Activated CD4-positive, alpha-beta T cell treated with anti-CD3 and anti-CD28 coated beads for 36 hours (primary cell): ENCODE results near the gene ACADVL. TPM values are rescaled to one million over a fixed set of nuclear protein-coding genes. Genes with fewer than 3 reads are reported as not detected.
A peak's percentile ranks its signal among the peaks of the same experiment; 100 is the strongest.

Experiments used
- ATAC-seq: fragments of 200-7000 bp; cut with Tn5 transposase; one replicate; pipeline ENCODE4 v1.10.0; 2021; ENCODE audit warnings: mild to moderate bottlenecking, moderate library complexity
- CTCF ChIA-PET: fragments of 350-600 bp; sonication (Branson Sonifier 250); formaldehyde crosslinking; loops from one replicate; lab custom pipeline; 2021; ENCODE audit warnings: antibody characterized with exemption; lab: Charles Lee
- POLR2A ChIA-PET: fragments of 350-600 bp; sonication (Branson Sonifier 250); formaldehyde crosslinking; loops from one replicate; lab custom pipeline; 2021; ENCODE audit warnings: antibody characterized with exemption, inconsistent platforms; lab: Charles Lee
- DNase-seq: peaks from one replicate; pipeline ENCODE4 v3.0.0-alpha.2; 2020
- H3K27ac Mint-ChIP-seq: one replicate; pipeline ENCODE4 v1.8.0; 2021; ENCODE audit warnings: mixed read lengths
- H3K27me3 Mint-ChIP-seq: one replicate; pipeline ENCODE4 v1.8.0; 2021; ENCODE audit warnings: mixed read lengths
- H3K36me3 Mint-ChIP-seq: one replicate; pipeline ENCODE4 v1.8.0; 2021; ENCODE audit warnings: low read depth, mixed read lengths
- H3K4me1 Mint-ChIP-seq: one replicate; pipeline ENCODE4 v1.8.0; 2021; ENCODE audit warnings: mixed read lengths
- H3K4me3 Mint-ChIP-seq: one replicate; pipeline ENCODE4 v1.8.0; 2021; ENCODE audit warnings: mild to moderate bottlenecking, moderate library complexity, mixed read lengths
- H3K9me3 Mint-ChIP-seq: one replicate; pipeline ENCODE4 v1.8.0; 2021; ENCODE audit warnings: low read depth, mixed read lengths
- intact Hi-C, 2 experiments: fragments of 100-400 bp; cut with DNase I in 1 of 2; cut with micrococcal nuclease in 1 of 2; formaldehyde crosslinking; loops; one replicate each; pipeline versions ENCODE4 v1.14.2 to v1.15.1; 2022 to 2024; cut with DNase I, micrococcal nuclease
- total RNA-seq, 2 experiments: library from RNA; stranded (reverse); gene quantifications; one replicate each; pipeline ENCODE4 v1.2.3, GENCODE V29; 2021

Gene ACADVL
- total RNA-seq, 2 experiments from 2014 or later = 263 to 345 TPM

DNA sequence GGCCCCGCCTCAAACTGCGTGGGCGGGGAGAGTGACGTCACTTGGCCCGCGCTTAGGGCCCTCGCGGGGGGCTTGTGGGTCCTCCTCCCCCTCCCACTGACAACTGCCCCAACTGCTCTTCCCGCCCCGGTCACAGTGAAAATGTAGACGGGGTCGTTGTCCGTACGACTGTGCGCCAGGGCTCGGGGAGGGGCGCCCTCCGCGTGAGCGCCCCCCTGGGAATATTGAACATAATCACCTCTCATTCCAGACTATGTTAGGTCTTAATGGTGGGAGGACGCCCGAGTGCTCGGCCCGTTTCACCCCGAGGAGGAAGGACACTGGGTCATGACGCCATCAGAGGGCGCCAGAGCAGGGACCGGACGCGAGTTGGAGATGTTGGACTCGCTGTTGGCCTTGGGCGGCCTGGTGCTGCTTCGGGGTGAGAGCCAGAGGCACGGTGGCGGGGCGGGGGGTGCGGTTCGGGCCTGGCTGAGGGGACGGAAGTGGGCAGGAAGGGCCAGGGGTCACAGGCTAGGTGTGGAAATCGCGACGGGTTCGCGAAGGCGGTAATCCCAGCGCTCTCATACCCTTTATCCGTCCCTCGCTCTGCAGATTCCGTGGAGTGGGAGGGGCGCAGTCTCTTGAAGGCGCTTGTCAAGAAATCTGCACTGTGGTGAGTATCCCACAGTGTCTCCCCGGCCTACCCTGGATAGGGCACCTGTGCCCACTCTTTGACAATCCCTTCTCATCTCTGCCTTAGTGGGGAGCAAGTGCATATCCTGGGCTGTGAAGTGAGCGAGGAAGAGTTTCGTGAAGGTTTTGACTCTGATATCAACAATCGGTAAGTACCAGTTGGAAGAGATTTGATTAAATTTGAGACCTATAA is 32.7 kb downstream of the ACADVL start, which contains the start of gene ELP5:
ELP5 (plus strand) TSS at position 40 of the 868 bp plus-strand sequence; CDS start at position 376, 336 bp downstream.
- Mint-ChIP-seq H3K36me3 (peaks cover 37% of the 10 kb centered on the region), H3K27me3 (no peaks in the 10 kb centered on the region), H3K27ac (peak within 1 kb of the TSS; percentile 99), H3K4me1 (peaks cover 40% of the 10 kb centered on the region), H3K4me3 (peak within 1 kb of the TSS; percentile 93), H3K9me3 (no peaks in the 10 kb centered on the region)
- ChIA-PET POLR2A (interaction anchor here (1.0 to 1.6 kb wide), 3 partner anchors 10 to 77 kb away, joined by 3 to 8 read pairs (median 4); partner anchors contain the start of genes GABARAP and PHF23), CTCF (no interaction called here)
- intact Hi-C loops = loop anchor here (1.0 to 5.0 kb wide), 24 partner anchors 10 to 680 kb away; partner anchors contain the start of genes EIF5A (in 2 of the 2), POLR2A (in 2 of the 2), ACADVL (in 1 of the 2) and CNTROB (in 1 of the 2)
- ATAC-seq (peak; percentile 65), DNase-seq (peak; percentile 94)

DNA sequence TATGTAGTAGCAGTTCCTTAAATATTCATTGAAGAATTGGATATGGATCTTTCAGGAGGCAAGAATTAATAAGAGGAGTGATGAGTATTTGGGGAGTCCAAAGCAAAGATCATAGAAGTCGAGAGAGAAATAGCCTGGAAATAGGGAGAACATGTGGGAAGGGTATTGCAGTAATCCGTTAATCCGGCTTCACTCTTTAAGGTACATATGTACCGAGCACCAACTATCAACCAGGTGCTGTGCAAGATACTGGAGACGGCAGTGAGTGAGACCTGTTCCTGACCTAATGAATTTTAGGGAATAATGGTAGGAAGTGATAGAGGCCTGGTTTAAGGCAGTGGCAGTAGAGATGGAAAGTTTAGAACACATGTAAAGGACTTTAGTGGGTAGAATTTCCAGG is 33.3 kb downstream of the ACADVL start:
- Mint-ChIP-seq H3K36me3 (peaks cover 37% of the 10 kb centered on the region), H3K4me3 (peak overlapping the region; percentile 93), H3K4me1 (peaks cover 38% of the 10 kb centered on the region), H3K9me3 (no peaks in the 10 kb centered on the region), H3K27ac (peak overlapping the region; percentile 99), H3K27me3 (no peaks in the 10 kb centered on the region)
- ChIA-PET CTCF (no interaction called here), POLR2A (no interaction called here)
- no peak for DNase-seq
- ATAC-seq = no peak
- intact Hi-C loops = loop anchor here (2.0 to 5.0 kb wide), 7 partner anchors 38 to 679 kb away; partner anchors contain the start of genes CNTROB (in 1 of the 2), EIF5A (in 1 of the 2), PLSCR3 (in 1 of the 2) and POLR2A (in 1 of the 2)

- Mint-ChIP-seq H3K9me3 (no peaks in the 10 kb centered on the region), H3K4me1 (peaks cover 27% of the 10 kb centered on the region), H3K27me3 (no peaks in the 10 kb centered on the region), H3K27ac (no peak overlapping the region), H3K36me3 (peaks cover 40% of the 10 kb centered on the region), H3K4me3 (no peak overlapping the region)
- intact Hi-C loops = loop anchor here (5.0 kb wide), 5 partner anchors 53 to 678 kb away; partner anchors contain the start of genes CNTROB (in 1 of the 2), EIF5A (in 1 of the 2), POLR2A (in 1 of the 2) and SLC35G6 (in 1 of the 2)
- CTCF ChIA-PET = no interaction called here
- DNase-seq = no peak
- POLR2A ChIA-PET = no interaction called here
- ATAC-seq = no peak
Observed at GRCh38 chr17:7254511-7254910, 34.8 kb downstream of the ACADVL start.

- DNase-seq (no peak), ATAC-seq (no peak)
- H3K27ac Mint-ChIP-seq = peak overlapping the region; percentile 17
- peaks cover 21% of the 10 kb centered on the region for H3K4me1 Mint-ChIP-seq
- intact Hi-C loops = no loop called here
- no peak overlapping the region for H3K4me3 Mint-ChIP-seq
- H3K36me3 Mint-ChIP-seq = peaks cover 36% of the 10 kb centered on the region
- H3K27me3 Mint-ChIP-seq = peaks cover 3% of the 10 kb centered on the region
- H3K9me3 Mint-ChIP-seq = no peaks in the 10 kb centered on the region
- CTCF ChIA-PET = interaction anchor here (0.7 to 0.8 kb wide), 2 partner anchors 24 to 36 kb away, joined by 3 read pairs; partner anchors contain the start of gene SLC2A4
- POLR2A ChIA-PET = interaction anchor here (0.6 kb wide), 2 partner anchors 43 to 74 kb away, joined by 4 to 14 read pairs; no protein-coding TSS in a partner anchor
Observed at GRCh38 chr17:7256766-7257456, 37.2 kb downstream of the ACADVL start.

DNA sequence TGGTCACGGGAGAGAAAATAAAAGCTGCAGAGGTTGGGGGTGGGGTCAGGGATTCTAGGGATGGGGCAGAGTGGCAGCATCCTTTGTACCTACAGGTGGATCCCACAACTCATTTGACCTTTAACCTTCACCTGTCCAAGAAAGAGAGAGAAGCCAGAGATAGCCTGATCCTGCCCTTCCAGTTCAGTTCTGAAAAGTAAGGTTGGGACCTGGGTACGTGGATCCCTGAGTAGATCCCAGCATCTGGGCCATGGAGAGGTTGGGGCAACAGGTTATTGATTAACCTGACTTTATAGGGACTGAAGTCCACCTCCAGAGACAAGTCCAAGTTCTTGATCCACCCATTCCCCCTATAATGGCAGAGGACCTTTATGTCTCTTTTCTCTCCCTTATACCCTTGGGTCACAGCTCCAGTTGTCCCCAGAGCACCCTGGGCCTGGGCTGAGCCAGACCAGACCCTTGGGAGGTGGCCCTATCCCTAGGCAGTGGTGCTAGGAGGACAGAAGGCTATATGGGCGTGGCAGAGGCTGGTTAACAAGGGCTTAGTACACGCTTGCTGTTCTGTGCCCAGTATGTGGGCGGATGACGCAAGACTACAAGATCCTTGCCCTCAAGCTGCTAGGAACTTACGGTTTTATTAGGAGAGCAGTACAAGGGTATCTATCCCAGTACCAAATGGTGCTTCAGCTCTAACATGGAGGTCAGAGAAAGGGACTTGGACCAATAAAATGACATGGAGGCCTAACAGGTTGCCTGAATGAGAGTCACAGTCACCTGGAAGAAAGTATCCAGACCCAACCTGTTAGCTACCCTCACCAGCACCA is 39.2 kb downstream of the ACADVL start:
- Mint-ChIP-seq H3K27ac (no peak overlapping the region), H3K4me3 (no peak overlapping the region), H3K9me3 (no peaks in the 10 kb centered on the region), H3K36me3 (peaks cover 25% of the 10 kb centered on the region), H3K27me3 (peaks cover 17% of the 10 kb centered on the region), H3K4me1 (peaks cover 28% of the 10 kb centered on the region)
- DNase-seq (no peak), ATAC-seq (no peak)
- ChIA-PET CTCF (interaction anchor here (1.0 kb wide), 1 partner anchor 39 kb away, joined by 3 read pairs; the partner anchor contains the start of genes ACADVL and DLG4), POLR2A (interaction anchor here (0.6 kb wide), 1 partner anchor 32 kb away, joined by 5 read pairs; no protein-coding TSS in a partner anchor)
- intact Hi-C loops = no loop called here

GRCh38 chr17:7259555-7259889 is 39.8 kb downstream of the ACADVL start:
- intact Hi-C loops = no loop called here
- Mint-ChIP-seq H3K4me1 (peaks cover 28% of the 10 kb centered on the region), H3K27ac (no peak overlapping the region), H3K4me3 (no peak overlapping the region), H3K9me3 (no peaks in the 10 kb centered on the region), H3K27me3 (peaks cover 22% of the 10 kb centered on the region), H3K36me3 (peaks cover 22% of the 10 kb centered on the region)
- DNase-seq (no peak), ATAC-seq (no peak)
- POLR2A ChIA-PET = no interaction called here
- CTCF ChIA-PET = no interaction called here

DNA sequence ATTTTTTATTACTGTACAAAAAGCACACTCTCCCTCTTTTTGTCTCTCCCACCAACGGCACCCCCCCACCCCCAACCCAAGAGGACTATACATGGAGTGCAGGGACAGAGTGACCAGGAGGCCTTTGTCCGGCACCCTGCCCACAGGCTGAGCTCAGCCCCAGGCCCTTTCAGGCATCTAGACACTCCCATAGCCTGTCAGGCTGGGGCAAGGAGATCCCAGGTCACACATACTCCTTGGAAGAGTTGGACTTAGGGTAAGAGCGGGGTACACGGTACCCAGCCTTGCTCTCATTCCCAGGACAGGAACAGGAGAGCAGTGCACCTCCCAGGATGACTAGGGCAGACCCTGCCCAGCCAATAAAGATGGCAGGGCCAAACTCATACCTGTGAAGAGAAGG is 40.4 kb downstream of the ACADVL start:
- no peak for DNase-seq
- intact Hi-C loops = loop anchor here in 1 of 2 experiments (5.0 kb wide), 1 partner anchor 37 kb away; no protein-coding TSS in a partner anchor
- peaks cover 28% of the 10 kb centered on the region for H3K4me1 Mint-ChIP-seq
- H3K4me3 Mint-ChIP-seq = no peak overlapping the region
- CTCF ChIA-PET = no interaction called here
- H3K27me3 Mint-ChIP-seq = peaks cover 23% of the 10 kb centered on the region
- POLR2A ChIA-PET = interaction anchor here (0.5 kb wide), 1 partner anchor 153 kb away, joined by 4 read pairs; no protein-coding TSS in a partner anchor
- ATAC-seq = no peak
- no peak overlapping the region for H3K27ac Mint-ChIP-seq
- no peaks in the 10 kb centered on the region for H3K9me3 Mint-ChIP-seq
- H3K36me3 Mint-ChIP-seq = peaks cover 17% of the 10 kb centered on the region

GRCh38 chr17:7260651-7261378 is 41.1 kb downstream of the ACADVL start:
- intact Hi-C loops = loop anchor here in 1 of 2 experiments (5.0 kb wide), 1 partner anchor 36 kb away; no protein-coding TSS in a partner anchor
- DNase-seq (peak; percentile 57), ATAC-seq (peak; percentile 41)
- no peak overlapping the region for H3K27ac Mint-ChIP-seq
- H3K4me3 Mint-ChIP-seq = peak overlapping the region; percentile 33
- ChIA-PET CTCF (no interaction called here), POLR2A (no interaction called here)
- H3K4me1 Mint-ChIP-seq = peaks cover 28% of the 10 kb centered on the region
- H3K36me3 Mint-ChIP-seq = peaks cover 17% of the 10 kb centered on the region
- H3K9me3 Mint-ChIP-seq = no peaks in the 10 kb centered on the region
- H3K27me3 Mint-ChIP-seq = peaks cover 23% of the 10 kb centered on the region

GRCh38 chr17:7261379-7262191 is 41.8 kb downstream of the ACADVL start:
- peak overlapping the region; percentile 45 for H3K4me3 Mint-ChIP-seq
- no peaks in the 10 kb centered on the region for H3K9me3 Mint-ChIP-seq
- POLR2A ChIA-PET = interaction anchor here (0.6 kb wide), 1 partner anchor 14 kb away, joined by 4 read pairs; no protein-coding TSS in a partner anchor
- CTCF ChIA-PET = no interaction called here
- H3K4me1 Mint-ChIP-seq = peaks cover 28% of the 10 kb centered on the region
- ATAC-seq (peak; percentile 40), DNase-seq (peak; percentile 42)
- H3K27me3 Mint-ChIP-seq = peaks cover 23% of the 10 kb centered on the region
- peaks cover 9% of the 10 kb centered on the region for H3K36me3 Mint-ChIP-seq
- no peak overlapping the region for H3K27ac Mint-ChIP-seq
- intact Hi-C loops = loop anchor here in 1 of 2 experiments (5.0 kb wide), 1 partner anchor 36 kb away; no protein-coding TSS in a partner anchor
